Lower leg skin (tissue), 4 donors: ENCODE results near the gene GOLIM4. TPM values are rescaled to one million over a fixed set of nuclear protein-coding genes. Genes with fewer than 3 reads are reported as not detected.

Experiments
- DNase-seq, 2 donors: peaks; one replicate each; pipeline ENCODE4 v3.0.0-alpha.2; 2019; ENCODE audit warnings: low spot score in 2 of 2
- H3K4me3 ChIP-seq: fragments of 200-600 bp; sonication (generic); 2 replicates; pipeline ENCODE4 v1.5.1; 2017; ENCODE audit warnings: mild to moderate bottlenecking, low read depth; ENCODE audit not compliant: poor library complexity, severe bottlenecking
- POLR2A ChIP-seq, 2 donors: fragments of 450-650 bp; IDR thresholded peaks; one replicate each; pipeline ENCODE4 v1.6.1; 2016 to 2017; ENCODE audit warnings: antibody characterized with exemption in 2 of 2, mild to moderate bottlenecking in 1 of 2, moderate library complexity in 1 of 2
- WGBS, 2 donors: methylation state at CpG; one replicate each; pipeline ENCODE4 v1.1.5; 2018; 5-methylcytosine and 5-hydroxymethylcytosine counted together
- intact Hi-C: fragments of 100-400 bp; cut with DNase I; formaldehyde crosslinking; loops from one replicate; pipeline ENCODE4 v1.15.0; 2023; ENCODE audit warnings: low total_unique reads
- total RNA-seq, 4 donors: library from RNA; depleted of rRNA; stranded (reverse); fragments of >200 nt; gene quantifications; one replicate each; pipeline ENCODE4 v1.1.0, GENCODE V29; 2016
- TF ChIP-seq, protein P1 (sequence below), 3 donors: fragments of 450-650 bp; IDR thresholded peaks; one replicate each; pipeline ENCODE4 v1.5.1; 2016; ENCODE audit warnings: antibody characterized with exemption in 3 of 3, mild to moderate bottlenecking in 3 of 3, moderate library complexity in 2 of 3

Gene GOLIM4
- total RNA-seq, 4 donors from 2014 or later, result 7.6 to 25.5 (median 14.5) TPM

DNA sequence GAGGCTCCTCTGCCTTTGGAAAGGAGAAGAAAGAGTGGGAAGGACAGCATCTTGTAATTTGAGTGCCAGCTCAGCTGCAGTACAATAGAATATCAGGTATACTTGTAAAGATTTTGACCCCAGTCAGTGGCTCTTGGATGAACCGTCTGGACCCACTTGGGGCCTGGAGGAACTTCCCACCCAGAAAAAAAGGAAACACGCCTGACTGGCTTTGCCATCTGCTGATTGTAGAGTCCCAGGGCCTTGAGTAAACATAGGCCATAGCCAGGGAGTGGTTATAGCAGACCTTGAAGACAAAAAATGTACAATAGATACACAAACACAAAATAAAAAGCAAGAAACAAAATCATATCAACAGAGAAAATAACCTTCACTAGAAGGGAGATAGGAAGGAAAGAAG is 112.1 kb downstream of the GOLIM4 start:
- H3K4me3 ChIP-seq, result no peak overlapping the region
- 73 to 84% methylated on average over 2 of the region's 2 CpGs for WGBS, 2 donors
- no peak for DNase-seq
- TF ChIP-seq, protein P1, sequence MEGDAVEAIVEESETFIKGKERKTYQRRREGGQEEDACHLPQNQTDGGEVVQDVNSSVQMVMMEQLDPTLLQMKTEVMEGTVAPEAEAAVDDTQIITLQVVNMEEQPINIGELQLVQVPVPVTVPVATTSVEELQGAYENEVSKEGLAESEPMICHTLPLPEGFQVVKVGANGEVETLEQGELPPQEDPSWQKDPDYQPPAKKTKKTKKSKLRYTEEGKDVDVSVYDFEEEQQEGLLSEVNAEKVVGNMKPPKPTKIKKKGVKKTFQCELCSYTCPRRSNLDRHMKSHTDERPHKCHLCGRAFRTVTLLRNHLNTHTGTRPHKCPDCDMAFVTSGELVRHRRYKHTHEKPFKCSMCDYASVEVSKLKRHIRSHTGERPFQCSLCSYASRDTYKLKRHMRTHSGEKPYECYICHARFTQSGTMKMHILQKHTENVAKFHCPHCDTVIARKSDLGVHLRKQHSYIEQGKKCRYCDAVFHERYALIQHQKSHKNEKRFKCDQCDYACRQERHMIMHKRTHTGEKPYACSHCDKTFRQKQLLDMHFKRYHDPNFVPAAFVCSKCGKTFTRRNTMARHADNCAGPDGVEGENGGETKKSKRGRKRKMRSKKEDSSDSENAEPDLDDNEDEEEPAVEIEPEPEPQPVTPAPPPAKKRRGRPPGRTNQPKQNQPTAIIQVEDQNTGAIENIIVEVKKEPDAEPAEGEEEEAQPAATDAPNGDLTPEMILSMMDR (IDR thresholded peaks at IDR 0.05), result no peak
- TF ChIP-seq POLR2A (IDR thresholded peaks at IDR 0.05), result no peak
- intact Hi-C loops, result no loop called here

DNA sequence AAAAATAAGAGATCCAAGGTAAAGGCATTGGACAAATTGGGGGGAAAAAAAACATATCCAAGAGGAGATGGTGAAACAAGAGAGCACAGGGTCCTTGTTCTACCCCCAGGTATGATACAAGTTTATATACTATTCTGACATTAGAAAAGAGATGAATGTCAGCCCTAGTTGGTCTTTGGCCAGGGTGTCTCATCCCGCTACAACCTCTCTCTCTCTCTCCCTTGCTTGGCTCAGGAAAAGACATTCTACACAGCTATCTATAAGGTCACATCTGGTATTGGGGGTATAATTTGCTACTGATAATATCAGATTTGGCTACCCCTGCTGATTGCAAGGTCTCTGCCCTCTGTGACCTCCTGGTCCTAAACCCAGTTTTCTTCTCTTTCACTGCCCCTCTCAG is 117.2 kb downstream of the GOLIM4 start:
- 84 to 96% methylated on average over 1 of the region's 1 CpG for WGBS, 2 donors
- DNase-seq, result no peak
- H3K4me3 ChIP-seq, result no peak overlapping the region
- intact Hi-C loops, result no loop called here
- TF ChIP-seq, protein P1 (IDR thresholded peaks at IDR 0.05), result no peak
- no peak for TF ChIP-seq POLR2A (IDR thresholded peaks at IDR 0.05)

DNA sequence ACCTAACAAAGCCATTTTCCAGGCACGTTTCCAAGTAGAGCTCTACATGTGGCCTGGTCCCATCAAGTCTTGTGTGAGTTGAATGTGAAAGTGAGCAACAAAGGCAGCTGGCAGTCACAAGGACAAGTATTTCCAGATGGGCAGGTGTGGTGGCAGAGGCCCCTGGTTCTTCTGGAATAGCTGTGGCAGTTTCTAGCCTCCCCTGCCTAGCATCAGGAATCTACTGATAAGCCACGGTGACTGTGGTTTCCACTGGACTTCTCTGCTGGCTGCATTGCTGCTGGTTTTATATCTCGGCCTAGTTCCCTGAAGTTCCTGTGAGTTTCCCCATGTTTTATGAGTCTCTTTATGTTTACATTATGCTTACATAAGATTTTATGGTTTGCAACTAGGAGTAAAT is 117.7 kb downstream of the GOLIM4 start:
- DNase-seq, result no peak
- no peak for TF ChIP-seq POLR2A (IDR thresholded peaks at IDR 0.05)
- TF ChIP-seq, protein P1 (IDR thresholded peaks at IDR 0.05), result no peak
- 68 to 84% methylated on average over 3 of the region's 3 CpGs for WGBS, 2 donors
- intact Hi-C loops, result no loop called here
- no peak overlapping the region for H3K4me3 ChIP-seq

DNA sequence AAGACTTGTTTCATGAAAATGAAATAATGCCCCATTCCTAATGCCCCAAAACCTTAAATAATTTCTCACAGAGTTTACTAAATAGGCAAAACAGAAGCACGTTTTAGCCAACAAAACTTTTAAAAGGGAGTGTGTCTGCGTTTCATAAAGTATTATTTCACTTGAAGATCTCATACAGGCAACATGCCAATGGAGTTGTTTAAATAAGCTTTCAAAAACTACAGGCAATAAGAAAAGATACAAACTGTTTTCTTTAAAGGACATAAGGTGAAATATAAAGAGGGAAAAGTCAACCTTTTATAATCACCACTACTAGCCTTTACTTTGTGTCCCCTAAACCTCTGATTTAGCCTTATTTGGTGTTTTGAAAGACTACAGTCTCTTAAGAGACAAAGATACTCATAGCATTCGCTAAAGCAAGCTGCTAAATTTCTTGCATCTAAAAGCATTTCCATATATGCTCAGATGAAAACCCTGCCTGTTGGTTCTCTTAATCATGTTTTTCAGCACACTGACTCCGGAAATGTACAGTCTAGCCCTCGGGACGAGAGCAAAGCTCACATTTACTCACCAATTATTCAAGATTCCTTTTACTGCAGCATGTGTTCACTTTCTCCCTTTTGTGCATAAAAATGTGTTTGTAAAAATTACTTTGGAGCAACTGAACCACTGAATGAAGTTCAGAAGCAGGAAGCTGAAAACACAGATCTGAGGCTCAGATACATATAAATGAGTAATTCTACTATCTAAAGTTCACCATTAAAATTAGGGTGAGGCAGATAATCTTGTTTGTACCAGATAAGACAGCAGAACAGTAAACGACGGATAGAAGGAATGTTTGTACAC is 119.0 kb downstream of the GOLIM4 start:
- 40 to 44% methylated on average over 8 of the region's 8 CpGs for WGBS, 2 donors
- no peak for DNase-seq
- TF ChIP-seq, protein P1 (IDR thresholded peaks at IDR 0.05), result no peak
- TF ChIP-seq POLR2A (IDR thresholded peaks at IDR 0.05), result no peak
- intact Hi-C loops, result no loop called here
- H3K4me3 ChIP-seq, result no peak overlapping the region

DNA sequence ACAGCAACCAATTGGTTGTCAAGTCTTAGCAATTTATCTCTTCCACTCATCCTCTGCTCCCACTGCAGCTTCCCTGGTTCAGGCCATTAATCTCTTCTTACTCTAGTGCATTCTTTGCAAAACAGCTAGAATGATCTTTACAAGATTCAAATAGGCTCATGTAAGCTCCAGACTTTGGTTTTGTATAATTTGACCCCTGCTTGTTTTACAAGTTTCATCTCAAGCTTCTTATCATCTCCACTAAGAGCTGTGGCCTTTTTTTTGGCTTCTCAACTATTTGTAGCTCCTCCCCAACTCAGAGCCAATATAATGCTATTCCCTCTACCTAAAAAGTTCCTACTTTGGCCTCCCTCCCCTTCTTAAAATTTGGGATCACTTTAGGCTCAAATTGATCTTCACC is 121.8 kb downstream of the GOLIM4 start:
- TF ChIP-seq, protein P1 (IDR thresholded peaks at IDR 0.05), result no peak
- TF ChIP-seq POLR2A (IDR thresholded peaks at IDR 0.05), result no peak
- no peak for DNase-seq
- intact Hi-C loops, result no loop called here
- H3K4me3 ChIP-seq, result no peak overlapping the region

DNA sequence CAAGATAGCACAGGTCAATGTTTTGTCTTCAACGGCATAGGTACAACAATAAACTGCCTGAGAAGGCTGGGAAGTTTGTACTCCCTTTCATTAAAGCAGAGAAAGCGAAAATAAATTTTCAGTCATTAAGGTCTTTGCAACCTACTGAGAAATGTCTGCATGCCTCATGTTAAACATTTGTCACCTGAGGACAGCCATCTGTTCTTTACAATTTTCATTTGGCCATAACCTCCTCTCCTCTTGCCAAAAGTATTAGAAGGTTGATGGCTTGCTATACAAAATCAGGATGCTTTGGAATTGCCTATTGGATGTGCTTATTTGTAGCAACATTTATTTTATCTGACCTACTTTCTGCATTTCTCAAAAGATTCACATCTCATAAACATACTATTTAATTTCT is 122.7 kb downstream of the GOLIM4 start:
- 51 to 85% methylated on average over 2 of the region's 2 CpGs for WGBS, 2 donors
- intact Hi-C loops, result no loop called here
- H3K4me3 ChIP-seq, result no peak overlapping the region
- DNase-seq, result no peak
- TF ChIP-seq, protein P1 (IDR thresholded peaks at IDR 0.05), result no peak
- TF ChIP-seq POLR2A (IDR thresholded peaks at IDR 0.05), result no peak
